Immature natural killer cell (primary cell): ENCODE results near the gene TMEM61. TPM values are rescaled to one million over a fixed set of nuclear protein-coding genes. Genes with fewer than 3 reads are reported as not detected.

Experiments
- DNase-seq, 3 donors: peaks; one replicate each; pipeline ENCODE4 v3.0.0; 2022; ENCODE audit warnings: mixed read lengths in 1 of 3
- H3K27ac Mint-ChIP-seq, 6 donors: one replicate each; pipeline ENCODE4 v1.8.0; 2020; ENCODE audit warnings: mixed read lengths in 6 of 6, mild to moderate bottlenecking in 5 of 6, inconsistent platforms in 4 of 6, moderate library complexity in 3 of 6
- H3K27me3 Mint-ChIP-seq, 3 donors: one replicate each; pipeline ENCODE4 v1.8.0; 2020 to 2021; ENCODE audit warnings: low read depth in 3 of 3, mild to moderate bottlenecking in 3 of 3, mixed read lengths in 3 of 3, moderate library complexity in 3 of 3, inconsistent platforms in 1 of 3
- H3K36me3 Mint-ChIP-seq, 3 donors: one replicate each; pipeline ENCODE4 v1.8.0; 2020; ENCODE audit warnings: mixed read lengths in 3 of 3, inconsistent platforms in 2 of 3, mild to moderate bottlenecking in 2 of 3
- H3K4me1 Mint-ChIP-seq, 2 donors: one replicate each; pipeline ENCODE4 v1.8.0; 2020; ENCODE audit warnings: inconsistent platforms in 2 of 2, mild to moderate bottlenecking in 2 of 2, mixed read lengths in 2 of 2, moderate library complexity in 1 of 2
- H3K4me3 Mint-ChIP-seq, 5 donors: one replicate each; pipeline ENCODE4 v1.8.0; 2020; ENCODE audit warnings: mild to moderate bottlenecking in 5 of 5, mixed read lengths in 5 of 5, inconsistent platforms in 3 of 5, moderate library complexity in 3 of 5
- H3K9me3 Mint-ChIP-seq, 6 donors: one replicate each; pipeline ENCODE4 v1.8.0; 2020; ENCODE audit warnings: mild to moderate bottlenecking in 6 of 6, mixed read lengths in 6 of 6, inconsistent platforms in 4 of 6, moderate library complexity in 3 of 6
- polyA plus RNA-seq, 3 donors: library from polyadenylated mRNA; unstranded; fragments of 300-500 nt; fragmentation: Illumina TruSeq; gene quantifications; one replicate each; pipeline ENCODE4 v1.2.3, GENCODE V29; 2021

Gene TMEM61
- polyA plus RNA-seq, 3 donors from 2014 or later = not detected

DNA sequence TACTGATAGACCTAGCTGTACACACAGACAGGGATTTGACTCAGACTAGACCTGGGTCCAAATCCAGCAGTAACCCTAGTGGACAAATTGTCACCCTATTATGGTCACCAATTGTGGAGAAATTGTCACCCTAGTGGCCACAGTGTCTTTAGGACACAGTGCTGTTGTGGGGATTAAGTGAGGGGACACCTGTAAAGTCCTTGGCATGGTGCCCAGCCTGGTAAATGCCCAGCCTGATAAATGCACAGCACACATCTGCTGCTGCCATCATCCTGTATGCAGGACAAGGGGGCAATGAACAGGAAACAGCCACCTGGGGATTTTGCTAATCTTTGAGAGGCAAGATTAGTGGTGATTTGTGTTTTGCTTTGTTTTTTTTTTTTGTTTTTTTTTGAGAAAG lies 2.3 kb downstream of the TMEM61 start:
- DNase-seq = no peak
- no peak overlapping the region for H3K4me3 Mint-ChIP-seq
- no peaks in the 10 kb centered on the region for H3K9me3 Mint-ChIP-seq
- peaks cover 0 to 19% (median 9%) of the 10 kb centered on the region in 3 donors for H3K27me3 Mint-ChIP-seq
- no peaks in the 10 kb centered on the region for H3K4me1 Mint-ChIP-seq
- H3K36me3 Mint-ChIP-seq = no peaks in the 10 kb centered on the region
- no peak overlapping the region for H3K27ac Mint-ChIP-seq

- Mint-ChIP-seq H3K4me1 (no peaks in the 10 kb centered on the region), H3K27me3 (peaks cover 0 to 15% (median 7%) of the 10 kb centered on the region in 3 donors), H3K27ac (no peak overlapping the region), H3K9me3 (no peaks in the 10 kb centered on the region), H3K4me3 (no peak overlapping the region), H3K36me3 (no peaks in the 10 kb centered on the region)
- no peak for DNase-seq
Observed at GRCh38 chr1:54984131-54984842, 3.9 kb downstream of the TMEM61 start.

- Mint-ChIP-seq H3K9me3 (no peaks in the 10 kb centered on the region), H3K4me3 (no peak overlapping the region), H3K36me3 (no peaks in the 10 kb centered on the region), H3K4me1 (no peaks in the 10 kb centered on the region), H3K27me3 (peaks cover 0 to 12% (median 7%) of the 10 kb centered on the region in 3 donors), H3K27ac (no peak overlapping the region)
- no peak for DNase-seq
Observed at GRCh38 chr1:54985556-54985955, 5.1 kb downstream of the TMEM61 start.

- Mint-ChIP-seq H3K27ac (no peak overlapping the region), H3K4me3 (no peak overlapping the region), H3K9me3 (no peaks in the 10 kb centered on the region), H3K36me3 (no peaks in the 10 kb centered on the region), H3K27me3 (peaks cover 0 to 12% (median 5%) of the 10 kb centered on the region in 3 donors), H3K4me1 (no peaks in the 10 kb centered on the region)
- DNase-seq = no peak
Observed at GRCh38 chr1:54986025-54986424, 5.6 kb downstream of the TMEM61 start.

DNA sequence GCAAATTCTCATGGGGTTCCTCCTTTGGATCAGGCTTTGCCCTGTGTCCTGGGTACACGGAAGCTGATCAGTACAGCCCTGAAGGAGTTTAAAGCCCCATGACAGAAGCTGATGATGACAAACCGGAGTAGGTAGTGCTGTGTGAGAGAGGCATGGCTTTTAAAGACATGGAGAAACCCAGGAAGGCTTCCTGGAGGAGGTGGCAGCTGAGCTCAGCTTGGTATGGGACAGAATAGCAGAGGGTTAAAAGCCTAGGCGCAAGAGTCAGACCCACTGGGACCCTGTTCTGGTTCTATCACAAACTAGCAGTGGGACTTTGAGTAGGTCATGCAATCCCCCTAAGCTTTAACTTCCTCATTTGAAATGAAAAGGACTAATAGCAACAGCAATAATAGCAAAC lies 6.1 kb downstream of the TMEM61 start:
- H3K9me3 Mint-ChIP-seq = no peaks in the 10 kb centered on the region
- no peaks in the 10 kb centered on the region for H3K36me3 Mint-ChIP-seq
- no peak overlapping the region for H3K4me3 Mint-ChIP-seq

GRCh38 chr1:54987427-54987826 lies 7.0 kb downstream of the TMEM61 start:
- no peaks in the 10 kb centered on the region for H3K36me3 Mint-ChIP-seq

More for the DNA sequence above, 6.1 kb downstream of the TMEM61 start:
- Mint-ChIP-seq H3K27me3 (peaks cover 0 to 8% (median 3%) of the 10 kb centered on the region in 3 donors), H3K4me1 (no peaks in the 10 kb centered on the region), H3K27ac (no peak overlapping the region)
- no peak for DNase-seq

DNA sequence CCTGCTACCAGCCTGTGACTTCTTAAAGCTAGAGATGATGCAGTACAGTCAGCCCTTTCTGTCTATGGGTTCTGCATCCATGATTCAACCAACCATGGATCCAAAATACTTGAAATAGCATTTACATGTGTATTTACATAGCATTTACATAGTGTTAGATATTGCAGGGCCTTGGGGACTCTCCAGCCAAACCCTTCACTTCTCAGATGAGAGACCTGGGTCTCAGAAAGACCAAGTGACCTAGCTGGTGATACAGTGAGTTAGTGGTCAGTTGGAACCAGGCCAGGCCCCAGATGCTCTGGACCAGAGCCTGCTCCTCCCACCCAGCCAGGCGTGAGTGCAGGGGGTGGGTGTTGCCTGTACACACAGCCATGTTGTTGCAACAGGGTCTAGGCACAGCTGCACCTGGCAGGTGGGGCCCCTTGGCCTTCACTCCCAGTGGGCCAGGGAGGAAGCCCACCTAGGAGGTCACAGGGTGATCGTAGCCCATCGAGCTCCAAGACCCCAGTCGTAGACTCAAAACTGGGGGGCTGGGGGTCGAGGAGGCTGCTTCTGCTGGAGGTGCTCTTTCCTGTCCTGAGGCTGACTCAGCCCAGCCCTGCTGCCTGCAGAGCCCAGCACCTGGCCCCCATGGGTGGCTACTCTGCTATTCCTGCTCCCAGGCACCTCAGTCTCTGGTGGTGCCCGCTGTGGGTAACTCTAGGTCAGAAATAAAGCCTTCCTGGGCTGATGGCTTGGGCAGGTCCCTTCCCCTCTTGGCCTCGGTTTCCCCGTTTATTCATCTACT lies 7.7 kb downstream of the TMEM61 start:
- H3K27me3 Mint-ChIP-seq = peaks cover 0 to 2% (median 1%) of the 10 kb centered on the region in 3 donors
- H3K36me3 Mint-ChIP-seq = no peaks in the 10 kb centered on the region
- H3K4me1 Mint-ChIP-seq = no peaks in the 10 kb centered on the region
- no peak for DNase-seq
- H3K4me3 Mint-ChIP-seq = no peak overlapping the region
- no peak overlapping the region for H3K27ac Mint-ChIP-seq
- H3K9me3 Mint-ChIP-seq = no peaks in the 10 kb centered on the region

More at GRCh38 chr1:54987427-54987826, 7.0 kb downstream of the TMEM61 start:
- Mint-ChIP-seq H3K4me1 (no peaks in the 10 kb centered on the region), H3K27ac (peak overlapping the region in 1 of 6 donors; percentile 3), H3K4me3 (no peak overlapping the region), H3K27me3 (peaks cover 0 to 2% (median 1%) of the 10 kb centered on the region in 3 donors), H3K9me3 (no peaks in the 10 kb centered on the region)
- no peak for DNase-seq

DNA sequence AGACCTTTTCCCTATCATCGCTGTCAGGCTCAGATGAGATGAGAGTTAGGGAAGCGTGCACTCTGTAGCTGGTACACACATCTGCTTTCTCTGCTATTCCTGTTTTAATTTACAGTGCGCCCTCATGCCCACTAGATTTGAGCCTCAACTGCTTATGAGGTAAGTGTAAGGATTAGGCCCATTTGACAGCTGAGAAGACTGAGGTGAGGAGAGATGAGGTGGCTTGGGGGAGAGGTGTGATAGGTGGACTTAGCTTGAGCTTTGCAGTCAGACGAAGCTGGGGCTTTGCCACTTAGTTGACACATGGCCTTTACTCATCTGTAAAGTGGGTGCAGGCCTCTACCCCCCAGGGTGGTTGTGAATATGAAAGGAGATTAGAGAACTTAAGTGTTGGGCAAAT lies 8.5 kb downstream of the TMEM61 start:
- H3K27me3 Mint-ChIP-seq = peaks cover 0 to 2% (median 0%) of the 10 kb centered on the region in 3 donors
- no peak overlapping the region for H3K4me3 Mint-ChIP-seq
- no peak overlapping the region for H3K27ac Mint-ChIP-seq
- H3K36me3 Mint-ChIP-seq = no peaks in the 10 kb centered on the region
- no peaks in the 10 kb centered on the region for H3K4me1 Mint-ChIP-seq
- H3K9me3 Mint-ChIP-seq = no peaks in the 10 kb centered on the region
- DNase-seq = no peak

GRCh38 chr1:54989473-54989872 lies 9.0 kb downstream of the TMEM61 start:
- Mint-ChIP-seq H3K36me3 (no peaks in the 10 kb centered on the region), H3K27ac (no peak overlapping the region), H3K9me3 (no peaks in the 10 kb centered on the region), H3K4me3 (no peak overlapping the region), H3K27me3 (peaks cover 0 to 2% (median 0%) of the 10 kb centered on the region in 3 donors), H3K4me1 (peaks cover 0 to 3% of the 10 kb centered on the region in 2 donors)
- no peak for DNase-seq

GRCh38 chr1:54989968-54990810 lies 9.8 kb downstream of the TMEM61 start:
- Mint-ChIP-seq H3K4me3 (no peak overlapping the region), H3K27ac (peak overlapping the region in 1 of 6 donors; percentile 14)
- no peak for DNase-seq

DNA sequence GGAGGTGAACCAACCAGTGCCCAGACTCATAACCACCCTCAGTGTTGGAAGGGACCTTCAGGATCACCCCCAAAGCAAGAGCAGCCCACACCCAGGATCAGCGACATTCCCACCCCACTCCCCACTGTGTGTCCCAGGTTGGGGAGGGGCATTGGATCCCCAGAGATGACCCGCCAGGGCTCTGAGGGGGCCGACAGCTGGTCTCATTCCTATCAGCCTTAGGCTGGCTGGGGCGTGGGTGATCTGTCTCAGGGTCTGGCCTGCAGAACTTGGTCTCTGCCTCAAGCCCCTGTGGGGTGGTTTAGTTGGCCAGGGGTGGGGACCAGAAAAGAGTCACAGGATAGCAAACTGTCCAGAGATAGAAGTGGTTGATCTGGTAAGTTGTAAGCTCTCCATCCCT lies 10.5 kb downstream of the TMEM61 start:
- Mint-ChIP-seq H3K4me1 (peaks cover 12 to 17% of the 10 kb centered on the region in 2 donors), H3K27me3 (peaks cover 2 to 6% (median 6%) of the 10 kb centered on the region in 3 donors), H3K9me3 (no peaks in the 10 kb centered on the region), H3K36me3 (no peaks in the 10 kb centered on the region), H3K27ac (peak overlapping the region in 1 of 6 donors; percentile 14), H3K4me3 (no peak overlapping the region)
- DNase-seq = no peak

More at GRCh38 chr1:54989968-54990810, 9.8 kb downstream of the TMEM61 start:
- Mint-ChIP-seq H3K4me1 (peaks cover 4 to 10% of the 10 kb centered on the region in 2 donors), H3K36me3 (no peaks in the 10 kb centered on the region), H3K9me3 (no peaks in the 10 kb centered on the region), H3K27me3 (peaks cover 0 to 1% (median 0%) of the 10 kb centered on the region in 3 donors)

GRCh38 chr1:54991939-54992338 lies 11.5 kb downstream of the TMEM61 start:
- no peak for DNase-seq
- Mint-ChIP-seq H3K4me1 (peaks cover 22 to 27% of the 10 kb centered on the region in 2 donors), H3K9me3 (peaks cover 0 to 1% (median 0%) of the 10 kb centered on the region in 6 donors), H3K27me3 (peaks cover 8 to 10% (median 9%) of the 10 kb centered on the region in 3 donors), H3K36me3 (no peaks in the 10 kb centered on the region), H3K4me3 (no peak overlapping the region), H3K27ac (peak overlapping the region in 1 of 6 donors; percentile 41)

DNA sequence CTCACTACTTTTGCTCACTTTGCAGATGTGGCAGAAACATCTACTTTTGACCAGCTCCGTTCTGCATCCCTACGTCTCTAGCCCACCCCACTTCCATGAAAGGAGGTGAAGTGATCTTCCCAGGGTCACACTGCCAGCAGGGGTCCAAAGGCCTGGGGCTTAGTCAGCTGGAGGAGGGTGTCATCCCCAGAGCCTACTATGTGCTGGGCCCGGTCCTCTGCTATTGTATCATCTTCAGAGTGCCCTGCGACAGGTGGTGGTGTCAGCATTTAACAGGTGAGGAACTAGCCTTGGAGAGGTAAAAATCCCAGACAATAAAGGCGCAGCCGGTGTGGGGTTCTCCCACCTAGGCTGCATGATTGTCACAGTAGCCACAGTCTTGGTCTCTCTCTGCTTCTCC lies 12.7 kb downstream of the TMEM61 start:
- H3K27me3 Mint-ChIP-seq = peaks cover 8 to 17% (median 10%) of the 10 kb centered on the region in 3 donors
- H3K4me1 Mint-ChIP-seq = peaks cover 28 to 32% of the 10 kb centered on the region in 2 donors
- H3K9me3 Mint-ChIP-seq = peaks cover 0 to 1% (median 0%) of the 10 kb centered on the region in 6 donors
- H3K27ac Mint-ChIP-seq = peak overlapping the region in 1 of 6 donors; percentile 28
- no peaks in the 10 kb centered on the region for H3K36me3 Mint-ChIP-seq
- no peak for DNase-seq
- H3K4me3 Mint-ChIP-seq = no peak overlapping the region
